HCT116 (cell line): ENCODE data around the gene SORCS2.

Experiments used
- ELF1 ChIP-seq: IDR thresholded peaks from 2 replicates; pipeline ENCODE4 v1.6.1; 2012; ENCODE audit warnings: low read depth, borderline replicate concordance
- EZH2 ChIP-seq: fragments of 200-600 bp; sonication (generic); IDR thresholded peaks from 2 replicates; pipeline ENCODE4 v1.6.1; 2017; ENCODE audit warnings: antibody characterized with exemption, mixed run types
- EZH2phosphoT487 ChIP-seq: fragments of 200-600 bp; IDR thresholded peaks from 2 replicates; pipeline ENCODE4 v1.6.1; 2018; ENCODE audit warnings: antibody characterized with exemption, borderline replicate concordance
- POLR2A ChIP-seq: IDR thresholded peaks from 2 replicates; pipeline ENCODE4 v1.7.0; 2011; ENCODE audit warnings: borderline replicate concordance; ENCODE audit not compliant: insufficient read depth, insufficient read length; ENCODE audit errors: extremely low read depth
- POLR2AphosphoS5 ChIP-seq: IDR thresholded peaks from 2 replicates; pipeline ENCODE4 v1.6.1; 2011; ENCODE audit warnings: mild to moderate bottlenecking, low read depth, low read length, moderate library complexity
- RAD21 ChIP-seq: IDR thresholded peaks from 2 replicates; pipeline ENCODE4 v1.6.1; 2012; ENCODE audit warnings: low read depth, mild to moderate bottlenecking
- SIN3A ChIP-seq: IDR thresholded peaks from 2 replicates; pipeline ENCODE4 v1.6.1; 2012; ENCODE audit warnings: low read depth
- SP1 ChIP-seq: IDR thresholded peaks from 2 replicates; pipeline ENCODE4 v1.6.1; 2012; ENCODE audit warnings: low read depth
- YY1 ChIP-seq: IDR thresholded peaks from 2 replicates; pipeline ENCODE4 v1.6.1; 2011; ENCODE audit warnings: low read length, low read depth, moderate library complexity, mild to moderate bottlenecking; ENCODE audit not compliant: insufficient replicate concordance; ENCODE audit errors: extremely low read depth
- ZNF274 ChIP-seq: fragments of 200-500 bp; sonication (Bioruptor generic); IDR thresholded peaks from 2 replicates; pipeline ENCODE4 v1.6.1; 2014; ENCODE audit warnings: mild to moderate bottlenecking, low read depth, low read length, inconsistent platforms
- TF ChIP-seq, protein P1 (sequence below): IDR thresholded peaks from 2 replicates; pipeline ENCODE4 v1.6.1; 2012
- TF ChIP-seq, protein P2 (sequence below), 3 experiments: fragments of 200-600 bp in 1 of 3; sonication (generic) in 1 of 3; IDR thresholded peaks in 2 of 3; conservative IDR thresholded peaks in 1 of 3; 2 replicates each; pipeline ENCODE4 v1.5.1; 2012 to 2017; ENCODE audit warnings: low read depth in 2 of 3, low read length in 2 of 3, antibody characterized with exemption in 1 of 3, borderline replicate concordance in 1 of 3, control low read depth in 1 of 3, mild to moderate bottlenecking in 1 of 3, mixed read lengths in 1 of 3, mixed run types in 1 of 3, moderate library complexity in 1 of 3; ENCODE audit not compliant: insufficient read depth in 1 of 3
- TF ChIP-seq, protein P3 (sequence below): IDR thresholded peaks from 2 replicates; pipeline ENCODE4 v1.6.1; 2012

GRCh38 chr4:7328162-7328912, 136.0 kb downstream of the SORCS2 start:
- TF ChIP-seq, protein P1, sequence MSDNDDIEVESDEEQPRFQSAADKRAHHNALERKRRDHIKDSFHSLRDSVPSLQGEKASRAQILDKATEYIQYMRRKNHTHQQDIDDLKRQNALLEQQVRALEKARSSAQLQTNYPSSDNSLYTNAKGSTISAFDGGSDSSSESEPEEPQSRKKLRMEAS: no peak
- TF ChIP-seq, protein P2, sequence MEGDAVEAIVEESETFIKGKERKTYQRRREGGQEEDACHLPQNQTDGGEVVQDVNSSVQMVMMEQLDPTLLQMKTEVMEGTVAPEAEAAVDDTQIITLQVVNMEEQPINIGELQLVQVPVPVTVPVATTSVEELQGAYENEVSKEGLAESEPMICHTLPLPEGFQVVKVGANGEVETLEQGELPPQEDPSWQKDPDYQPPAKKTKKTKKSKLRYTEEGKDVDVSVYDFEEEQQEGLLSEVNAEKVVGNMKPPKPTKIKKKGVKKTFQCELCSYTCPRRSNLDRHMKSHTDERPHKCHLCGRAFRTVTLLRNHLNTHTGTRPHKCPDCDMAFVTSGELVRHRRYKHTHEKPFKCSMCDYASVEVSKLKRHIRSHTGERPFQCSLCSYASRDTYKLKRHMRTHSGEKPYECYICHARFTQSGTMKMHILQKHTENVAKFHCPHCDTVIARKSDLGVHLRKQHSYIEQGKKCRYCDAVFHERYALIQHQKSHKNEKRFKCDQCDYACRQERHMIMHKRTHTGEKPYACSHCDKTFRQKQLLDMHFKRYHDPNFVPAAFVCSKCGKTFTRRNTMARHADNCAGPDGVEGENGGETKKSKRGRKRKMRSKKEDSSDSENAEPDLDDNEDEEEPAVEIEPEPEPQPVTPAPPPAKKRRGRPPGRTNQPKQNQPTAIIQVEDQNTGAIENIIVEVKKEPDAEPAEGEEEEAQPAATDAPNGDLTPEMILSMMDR (IDR thresholded peaks at IDR 0.05 in 2 of 3, conservative IDR thresholded peaks at IDR 0.05 in 1 of 3; ENCODE audit: borderline replicate concordance in 1 of 3, insufficient read depth in 1 of 3, low read depth in 2 of 3, low read length in 2 of 3): no peak
- no peak for TF ChIP-seq SP1
- no peak for TF ChIP-seq POLR2A
- TF ChIP-seq ELF1: no peak
- TF ChIP-seq YY1: no peak
- TF ChIP-seq EZH2phosphoT487: no peak
- TF ChIP-seq POLR2AphosphoS5: no peak
- TF ChIP-seq, protein P3, sequence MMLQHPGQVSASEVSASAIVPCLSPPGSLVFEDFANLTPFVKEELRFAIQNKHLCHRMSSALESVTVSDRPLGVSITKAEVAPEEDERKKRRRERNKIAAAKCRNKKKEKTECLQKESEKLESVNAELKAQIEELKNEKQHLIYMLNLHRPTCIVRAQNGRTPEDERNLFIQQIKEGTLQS: no peak
- no peak for TF ChIP-seq RAD21
- no peak for TF ChIP-seq EZH2
- TF ChIP-seq ZNF274: no peak
- TF ChIP-seq SIN3A: no peak
